ENCODE results near the gene NOM1.

- TF ChIP-seq CTCF (IDR thresholded peaks at IDR 0.05; ENCODE audit: borderline replicate concordance, extremely low read depth, low read length, poor library complexity, severe bottlenecking) (no peak), EZH2 (IDR thresholded peaks at IDR 0.05; ENCODE audit: borderline replicate concordance, low read depth, low read length, severe bottlenecking) (no peak)
Observed at GRCh38 chr7:156979711-156980110, 30.2 kb downstream of the NOM1 start.
